MM.1S (cell line): ENCODE data around the gene TM7SF3.
A peak's percentile ranks its signal among the peaks of the same experiment; 100 is the strongest.

Source experiments
- DNase-seq: peaks from one replicate; pipeline ENCODE4 v3.0.0-alpha.2; 2015
- H2AFZ ChIP-seq: fragments of 300-600 bp; sonication (generic); 2 replicates; pipeline ENCODE4 v1.6.0; 2016; ENCODE audit warnings: antibody characterized with exemption, low read length
- H3F3A ChIP-seq: fragments of 300-600 bp; sonication (generic); 2 replicates; pipeline ENCODE4 v1.6.1; 2016; ENCODE audit warnings: mild to moderate bottlenecking, antibody characterized with exemption, low read length, moderate library complexity, mixed read lengths; ENCODE audit not compliant: insufficient read depth
- H3K27ac ChIP-seq: fragments of 300-600 bp; sonication (generic); 2 replicates; pipeline ENCODE4 v1.5.1; 2016; ENCODE audit warnings: mild to moderate bottlenecking, low read length
- H3K27me3 ChIP-seq: fragments of 300-600 bp; sonication (generic); replicated peaks from 2 replicates; pipeline ENCODE4 v1.6.0; 2016; ENCODE audit warnings: low read length; ENCODE audit not compliant: insufficient read depth
- H3K36me3 ChIP-seq: fragments of 300-600 bp; sonication (generic); replicated peaks from 2 replicates; pipeline ENCODE4 v1.6.1; 2016; ENCODE audit warnings: mild to moderate bottlenecking, low read length, mixed read lengths; ENCODE audit not compliant: insufficient read depth
- H3K4me1 ChIP-seq: fragments of 300-600 bp; sonication (generic); 2 replicates; pipeline ENCODE4 v1.6.1; 2016; ENCODE audit warnings: low read length, mixed read lengths
- H3K4me2 ChIP-seq: fragments of 300-600 bp; sonication (generic); 2 replicates; pipeline ENCODE4 v1.6.0; 2016; ENCODE audit warnings: low read depth, low read length
- H3K4me3 ChIP-seq: fragments of 300-600 bp; sonication (generic); 2 replicates; pipeline ENCODE4 v1.5.1; 2016; ENCODE audit warnings: low read length, mixed read lengths
- H3K79me2 ChIP-seq: fragments of 300-600 bp; sonication (generic); 2 replicates; pipeline ENCODE4 v1.6.1; 2016; ENCODE audit warnings: mixed run types, low read length, mixed read lengths
- H3K9ac ChIP-seq: fragments of 300-600 bp; sonication (generic); 2 replicates; pipeline ENCODE4 v1.6.1; 2016; ENCODE audit warnings: low read length, mixed read lengths
- H3K9me2 ChIP-seq: fragments of 300-600 bp; sonication (generic); replicated peaks from 2 replicates; pipeline ENCODE4 v1.6.1; 2016; ENCODE audit warnings: mild to moderate bottlenecking, low read length, mixed read lengths; ENCODE audit not compliant: insufficient read depth
- H3K9me3 ChIP-seq: fragments of 300-600 bp; sonication (generic); replicated peaks from 2 replicates; pipeline ENCODE4 v1.6.1; 2016; ENCODE audit warnings: mild to moderate bottlenecking, low read length, mixed read lengths; ENCODE audit not compliant: insufficient read depth
- H4K20me1 ChIP-seq: fragments of 300-600 bp; sonication (generic); 2 replicates; pipeline ENCODE4 v1.6.1; 2016; ENCODE audit warnings: mild to moderate bottlenecking, low read length, moderate library complexity, mixed read lengths; ENCODE audit not compliant: insufficient read depth
- EZH2 ChIP-seq: fragments of 300-600 bp; sonication (generic); optimal IDR thresholded peaks from 2 replicates; pipeline ENCODE3; 2017; ENCODE audit warnings: low read depth, mild to moderate bottlenecking, antibody characterized with exemption, low read length, mixed read lengths
- EZH2phosphoT487 ChIP-seq: fragments of 300-600 bp; sonication (generic); IDR thresholded peaks from 2 replicates; pipeline ENCODE4 v1.6.1; 2018; ENCODE audit warnings: antibody characterized with exemption, low read length
- TF ChIP-seq, protein P1 (sequence below): fragments of 300-600 bp; sonication (generic); IDR thresholded peaks from 2 replicates; pipeline ENCODE4 v1.5.1; 2016; ENCODE audit warnings: antibody characterized with exemption, low read length, mixed read lengths

TM7SF3 gene

DNA sequence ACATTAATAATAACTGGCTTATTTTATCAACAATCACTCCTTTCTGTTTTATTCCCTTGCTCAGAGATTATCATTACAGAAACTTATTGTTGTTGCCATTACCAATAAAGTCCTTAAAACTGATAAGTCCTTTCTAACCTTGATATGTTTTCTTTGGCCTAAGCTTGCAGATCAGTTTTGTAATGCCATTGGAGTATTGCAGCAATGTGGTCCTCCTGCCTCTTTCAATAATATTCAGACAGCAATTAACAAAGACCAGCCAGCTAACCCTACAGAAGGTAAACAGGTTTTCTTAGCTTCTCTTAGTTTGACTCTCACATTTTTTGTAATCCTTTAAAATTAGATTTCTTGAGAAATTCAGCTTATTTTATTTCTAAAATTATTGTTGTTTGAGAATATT is 12.1 kb upstream of the TM7SF3 start:
- Histone ChIP-seq H3K4me3 (no peak overlapping the region), H3K4me2 (no peak overlapping the region), H3F3A (no peaks in the 10 kb centered on the region), H3K9me2 (no peaks in the 10 kb centered on the region), H2AFZ (no peak overlapping the region), H3K27me3 (no peaks in the 10 kb centered on the region), H3K9me3 (no peaks in the 10 kb centered on the region), H4K20me1 (no peaks in the 10 kb centered on the region), H3K36me3 (peaks cover 19% of the 10 kb centered on the region; the same call in 1 of the 2 replicates), H3K4me1 (peaks cover 13% of the 10 kb centered on the region; the same call in 1 of the 2 replicates), H3K79me2 (peaks cover 41% of the 10 kb centered on the region), H3K9ac (no peak overlapping the region), H3K27ac (no peak overlapping the region)
- TF ChIP-seq EZH2 (no peak), EZH2phosphoT487 (no peak)
- TF ChIP-seq, protein P1, sequence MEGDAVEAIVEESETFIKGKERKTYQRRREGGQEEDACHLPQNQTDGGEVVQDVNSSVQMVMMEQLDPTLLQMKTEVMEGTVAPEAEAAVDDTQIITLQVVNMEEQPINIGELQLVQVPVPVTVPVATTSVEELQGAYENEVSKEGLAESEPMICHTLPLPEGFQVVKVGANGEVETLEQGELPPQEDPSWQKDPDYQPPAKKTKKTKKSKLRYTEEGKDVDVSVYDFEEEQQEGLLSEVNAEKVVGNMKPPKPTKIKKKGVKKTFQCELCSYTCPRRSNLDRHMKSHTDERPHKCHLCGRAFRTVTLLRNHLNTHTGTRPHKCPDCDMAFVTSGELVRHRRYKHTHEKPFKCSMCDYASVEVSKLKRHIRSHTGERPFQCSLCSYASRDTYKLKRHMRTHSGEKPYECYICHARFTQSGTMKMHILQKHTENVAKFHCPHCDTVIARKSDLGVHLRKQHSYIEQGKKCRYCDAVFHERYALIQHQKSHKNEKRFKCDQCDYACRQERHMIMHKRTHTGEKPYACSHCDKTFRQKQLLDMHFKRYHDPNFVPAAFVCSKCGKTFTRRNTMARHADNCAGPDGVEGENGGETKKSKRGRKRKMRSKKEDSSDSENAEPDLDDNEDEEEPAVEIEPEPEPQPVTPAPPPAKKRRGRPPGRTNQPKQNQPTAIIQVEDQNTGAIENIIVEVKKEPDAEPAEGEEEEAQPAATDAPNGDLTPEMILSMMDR, result no peak
- DNase-seq, result no peak

DNA sequence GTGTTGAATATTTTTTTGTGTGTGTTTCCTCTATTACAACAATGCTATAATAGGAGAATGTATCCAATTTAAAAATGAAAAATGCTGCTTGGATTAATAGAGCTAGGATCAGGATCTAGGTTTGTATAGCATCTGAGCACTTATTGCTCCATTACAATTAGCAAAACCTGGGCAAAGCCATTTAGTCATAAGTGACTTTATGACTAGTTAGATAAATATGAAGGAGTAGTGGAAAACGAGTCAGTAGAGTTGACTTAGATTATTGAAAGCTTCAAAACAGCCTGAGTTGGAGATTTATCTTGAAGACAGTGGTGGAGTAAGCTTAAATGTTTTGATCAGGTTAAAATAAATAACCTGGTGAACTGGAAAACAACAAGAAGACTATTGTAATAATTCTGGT is 10.9 kb upstream of the TM7SF3 start:
- Histone ChIP-seq H3K4me3 (no peak overlapping the region), H3K4me2 (no peak overlapping the region), H3K36me3 (peaks cover 18% of the 10 kb centered on the region; the same call in 1 of the 2 replicates), H3K9me2 (no peaks in the 10 kb centered on the region), H3K79me2 (peaks cover 41% of the 10 kb centered on the region), H3K27me3 (no peaks in the 10 kb centered on the region), H2AFZ (no peak overlapping the region), H3K4me1 (peaks cover 13% of the 10 kb centered on the region; the same call in 1 of the 2 replicates), H3K27ac (no peak overlapping the region), H3K9me3 (no peaks in the 10 kb centered on the region), H3F3A (no peaks in the 10 kb centered on the region), H3K9ac (no peak overlapping the region), H4K20me1 (no peaks in the 10 kb centered on the region)
- no peak for DNase-seq
- TF ChIP-seq, protein P1, result no peak
- TF ChIP-seq EZH2, result no peak
- TF ChIP-seq EZH2phosphoT487, result no peak

- Histone ChIP-seq H3F3A (no peaks in the 10 kb centered on the region), H3K27me3 (no peaks in the 10 kb centered on the region), H4K20me1 (no peaks in the 10 kb centered on the region), H2AFZ (no peak overlapping the region), H3K4me1 (peaks cover 13% of the 10 kb centered on the region; the same call in 1 of the 2 replicates), H3K9me3 (no peaks in the 10 kb centered on the region), H3K9me2 (no peaks in the 10 kb centered on the region), H3K4me2 (peak overlapping the region; percentile 63; the same call in 1 of the 2 replicates), H3K9ac (no peak overlapping the region), H3K27ac (no peak overlapping the region), H3K36me3 (peaks cover 10% of the 10 kb centered on the region; the same call in 1 of the 2 replicates), H3K4me3 (no peak overlapping the region), H3K79me2 (peaks cover 41% of the 10 kb centered on the region)
- DNase-seq, result no peak
- TF ChIP-seq, protein P1, result no peak
- TF ChIP-seq EZH2phosphoT487 (no peak), EZH2 (no peak)
These were observed 10.1 kb upstream of the TM7SF3 start for GRCh38 chr12:27024291-27024690.
